ENCODE results near the gene SYNE4. TPM values are rescaled to one million over a fixed set of nuclear protein-coding genes. Genes with fewer than 3 reads are reported as not detected.

SYNE4 gene
- total and polyA plus RNA-seq, 9 of the 15 experiments (the other 6 are each of a cell fraction or from before 2014, with no cell fraction given) = 0.03 to 0.65 (median 0.29) TPM

DNA sequence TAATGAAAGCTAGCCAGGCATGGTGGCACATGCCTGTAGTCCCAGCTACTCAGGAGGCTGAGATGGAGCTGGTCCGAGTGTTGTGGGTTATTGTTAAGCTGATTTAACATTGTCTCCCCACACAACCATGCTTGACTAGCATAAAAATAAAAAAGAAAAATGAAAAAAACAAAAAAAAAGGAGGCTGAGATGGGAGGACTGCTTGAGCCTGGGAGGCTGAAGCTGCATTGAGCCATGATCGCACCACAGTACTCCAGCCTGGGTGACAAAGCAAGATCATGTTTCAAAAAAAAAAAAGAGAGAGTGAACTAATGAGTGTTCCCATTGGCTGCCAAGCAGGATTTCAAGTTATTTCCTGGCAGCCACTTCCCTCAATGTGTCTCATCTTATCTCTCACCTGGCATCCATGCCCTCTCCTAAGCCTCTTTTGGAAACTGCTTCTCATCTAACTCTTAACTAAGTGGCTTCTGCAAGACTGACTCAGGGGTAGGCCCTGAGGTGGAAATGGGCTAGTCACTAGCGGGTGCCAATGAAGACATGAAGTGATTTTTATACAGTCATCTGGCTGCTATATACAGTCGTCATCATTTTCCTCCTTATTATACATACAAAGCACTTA lies 40.6 kb upstream of the SYNE4 start:
- Histone ChIP-seq H3K27ac (ENCODE audit: extremely low read depth, low read depth, low read length) (no peak overlapping the region), H3K79me2 (ENCODE audit: control insufficient read depth, insufficient read depth, low read length) (no peaks in the 10 kb centered on the region), H3K4me2 (ENCODE audit: insufficient read depth, low read length) (no peak overlapping the region), H3K36me3 (ENCODE audit: control insufficient read depth, insufficient read depth, low read length) (0 out of 3 replicates have a peak, but pooled peaks cover 2% of the 10 kb centered on the region), H3K9me1 (ENCODE audit: control insufficient read depth, insufficient read depth, low read length) (no peaks in the 10 kb centered on the region), H4K20me1 (replicated peaks; ENCODE audit: control insufficient read depth, insufficient read depth, low read length) (no peaks in the 10 kb centered on the region), H3K9me3 (replicated peaks; ENCODE audit: control insufficient read depth, insufficient read depth, low read depth, low read length) (no peaks in the 10 kb centered on the region), H3K4me1 (replicated peaks in 1 of 2; ENCODE audit: control insufficient read depth in 2 of 2, insufficient read depth in 2 of 2, low read length in 2 of 2) (peaks cover 0 to 14% of the 10 kb centered on the region in 2 experiments; a peak in 3 of 5 replicates), H3K4me3 (no peak overlapping the region), H3K9ac (ENCODE audit: insufficient read depth in 1 of 2, low read depth in 2 of 2, low read length in 2 of 2) (no peak overlapping the region), H2AFZ (ENCODE audit: low read depth, low read length) (no peak overlapping the region), H3K27me3 (ENCODE audit: control insufficient read depth in 2 of 2, insufficient read depth in 2 of 2, low read length in 2 of 2) (no peaks in the 10 kb centered on the region)
- no peak for TF ChIP-seq NR1H2 (CRISPR knock-in tag; IDR thresholded peaks at IDR 0.05)
- TF ChIP-seq, protein P1, sequence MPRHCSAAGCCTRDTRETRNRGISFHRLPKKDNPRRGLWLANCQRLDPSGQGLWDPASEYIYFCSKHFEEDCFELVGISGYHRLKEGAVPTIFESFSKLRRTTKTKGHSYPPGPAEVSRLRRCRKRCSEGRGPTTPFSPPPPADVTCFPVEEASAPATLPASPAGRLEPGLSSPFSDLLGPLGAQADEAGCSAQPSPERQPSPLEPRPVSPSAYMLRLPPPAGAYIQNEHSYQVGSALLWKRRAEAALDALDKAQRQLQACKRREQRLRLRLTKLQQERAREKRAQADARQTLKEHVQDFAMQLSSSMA (CRISPR knock-in tag; IDR thresholded peaks at IDR 0.05) = no peak
- no peak for TF ChIP-seq SRF (CRISPR knock-in tag; IDR thresholded peaks at IDR 0.05)
- TF ChIP-seq, protein P2, sequence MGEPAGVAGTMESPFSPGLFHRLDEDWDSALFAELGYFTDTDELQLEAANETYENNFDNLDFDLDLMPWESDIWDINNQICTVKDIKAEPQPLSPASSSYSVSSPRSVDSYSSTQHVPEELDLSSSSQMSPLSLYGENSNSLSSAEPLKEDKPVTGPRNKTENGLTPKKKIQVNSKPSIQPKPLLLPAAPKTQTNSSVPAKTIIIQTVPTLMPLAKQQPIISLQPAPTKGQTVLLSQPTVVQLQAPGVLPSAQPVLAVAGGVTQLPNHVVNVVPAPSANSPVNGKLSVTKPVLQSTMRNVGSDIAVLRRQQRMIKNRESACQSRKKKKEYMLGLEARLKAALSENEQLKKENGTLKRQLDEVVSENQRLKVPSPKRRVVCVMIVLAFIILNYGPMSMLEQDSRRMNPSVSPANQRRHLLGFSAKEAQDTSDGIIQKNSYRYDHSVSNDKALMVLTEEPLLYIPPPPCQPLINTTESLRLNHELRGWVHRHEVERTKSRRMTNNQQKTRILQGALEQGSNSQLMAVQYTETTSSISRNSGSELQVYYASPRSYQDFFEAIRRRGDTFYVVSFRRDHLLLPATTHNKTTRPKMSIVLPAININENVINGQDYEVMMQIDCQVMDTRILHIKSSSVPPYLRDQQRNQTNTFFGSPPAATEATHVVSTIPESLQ (CRISPR knock-in tag; IDR thresholded peaks at IDR 0.05) = no peak
- no peak for TF ChIP-seq POLR3G (IDR thresholded peaks at IDR 0.05; ENCODE audit: extremely low read depth, insufficient read length, insufficient replicate concordance)
- no peak for TF ChIP-seq EWSR1 (IDR thresholded peaks at IDR 0.05; ENCODE audit: borderline replicate concordance, low read depth, partially characterized antibody)
- no peak for TF ChIP-seq GTF2A2 (tag; IDR thresholded peaks at IDR 0.05)
- ChIA-PET CTCF (ENCODE audit: low intra/inter-chr PET ratio) (no interaction called here), POLR2A (no interaction called here)
- no TSS peak for BruUV-seq (replicated peaks)
- WGBS (ENCODE audit: insufficient coverage, low coverage, missing lambda C conversion rate) = 79% methylated on average over 4 of the region's 4 CpGs
- intact Hi-C loops (cut with micrococcal nuclease) = no loop called here
- FAIRE-seq = no peak
- in situ Hi-C loops (cut with MboI) = no loop called here
- no peak for ATAC-seq
- DNase-seq (ENCODE audit: extremely low read depth in 1 of 4, low spot score in 3 of 4) = no peak

Measured in K562 (cell line).